GM18907 (cell line): ENCODE measurements around the gene COIL.

Source experiments
- ATAC-seq: cut with Tn5 transposase; IDR thresholded peaks from one replicate; pipeline ENCODE4 v1.9.1; 2021; ENCODE audit warnings: mild to moderate bottlenecking, moderate library complexity; ENCODE audit not compliant: unreplicated experiment

Gene COIL

DNA sequence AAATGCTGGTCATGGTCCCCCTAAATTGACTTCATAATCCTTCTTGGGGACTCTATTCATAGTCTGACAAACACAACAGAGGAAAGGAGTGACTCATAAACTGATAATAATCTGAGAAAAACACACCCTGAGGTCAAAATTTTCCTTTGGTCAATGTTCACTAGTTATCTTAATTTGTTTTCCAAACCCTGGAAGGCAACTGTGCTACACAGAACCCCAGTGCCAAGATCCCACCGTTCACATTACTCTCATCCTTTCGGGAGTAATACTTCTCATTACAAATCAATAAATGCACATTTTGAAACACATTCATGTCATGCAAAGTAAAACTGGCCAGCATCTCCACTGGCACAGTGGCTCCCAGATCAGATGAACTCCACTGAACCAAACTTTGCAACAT, 23.2 kb downstream of the COIL start:
- ATAC-seq, result no peak

DNA sequence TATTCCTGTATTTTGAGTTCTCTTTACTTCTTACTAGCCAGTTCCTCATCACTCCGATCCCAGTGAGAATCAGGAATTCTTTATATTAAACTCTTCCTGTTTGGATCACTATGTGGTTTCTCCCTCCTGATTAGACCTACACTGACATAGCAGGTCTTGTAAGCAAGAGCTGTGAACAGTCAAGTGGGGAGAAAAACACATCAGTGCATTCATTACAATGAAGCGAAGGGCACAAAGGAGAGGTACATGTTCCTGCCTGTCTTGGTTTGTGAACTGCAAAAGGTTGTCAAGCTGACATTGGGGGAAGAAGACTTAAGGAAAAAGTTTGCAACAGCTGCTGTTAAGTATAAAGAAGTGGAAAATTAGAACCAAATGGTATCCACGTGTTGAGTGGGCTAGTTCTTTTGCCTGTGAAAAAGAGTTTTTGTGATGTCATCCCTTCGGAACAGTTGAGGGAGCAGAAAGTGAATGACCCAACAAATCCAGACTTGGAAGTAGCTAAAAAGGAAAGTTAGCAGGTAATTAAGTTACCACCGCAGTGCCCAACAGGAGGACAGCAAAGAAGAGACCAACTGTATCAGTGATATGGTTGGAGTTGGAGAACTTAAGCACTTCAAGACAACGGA, 24.0 kb downstream of the COIL start:
- no peak for ATAC-seq

DNA sequence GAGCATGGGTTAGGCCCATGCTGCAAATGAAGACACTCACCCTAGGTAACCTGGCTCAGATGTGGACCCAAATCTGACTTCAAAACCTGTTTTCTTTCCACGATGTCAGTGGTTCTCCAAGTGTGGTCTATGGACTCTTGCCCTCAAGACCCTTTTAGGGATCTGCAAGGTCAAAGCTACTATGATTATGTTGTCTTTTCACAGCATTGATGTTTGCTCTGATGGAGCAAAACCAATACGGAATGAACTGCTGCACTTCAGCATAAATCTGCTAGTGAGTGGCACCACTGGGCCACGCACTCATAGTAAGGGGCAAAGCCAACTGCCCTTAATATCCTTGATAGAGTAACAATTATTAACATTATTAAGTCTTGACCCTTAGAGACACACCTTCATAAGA, 25.4 kb downstream of the COIL start:
- ATAC-seq, result no peak

DNA sequence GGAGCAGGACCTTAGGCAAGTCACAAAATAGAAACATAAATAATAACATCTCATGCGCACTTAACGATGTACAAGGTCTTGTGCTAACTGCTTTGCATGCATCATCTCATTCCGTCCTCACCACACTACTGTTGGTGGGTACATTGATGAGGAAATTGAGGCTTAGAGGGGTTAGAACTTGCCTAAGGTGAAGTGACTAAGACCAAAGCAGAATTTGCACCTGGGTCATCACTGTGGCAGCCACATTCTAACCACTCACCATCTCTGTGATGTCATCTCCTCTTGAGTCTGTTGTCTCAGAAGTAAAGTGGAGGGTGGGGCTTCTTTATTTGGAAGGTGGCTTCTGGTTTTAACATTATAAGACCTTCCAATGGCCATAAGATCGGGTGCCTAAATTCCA, 26.6 kb downstream of the COIL start:
- ATAC-seq, result no peak

DNA sequence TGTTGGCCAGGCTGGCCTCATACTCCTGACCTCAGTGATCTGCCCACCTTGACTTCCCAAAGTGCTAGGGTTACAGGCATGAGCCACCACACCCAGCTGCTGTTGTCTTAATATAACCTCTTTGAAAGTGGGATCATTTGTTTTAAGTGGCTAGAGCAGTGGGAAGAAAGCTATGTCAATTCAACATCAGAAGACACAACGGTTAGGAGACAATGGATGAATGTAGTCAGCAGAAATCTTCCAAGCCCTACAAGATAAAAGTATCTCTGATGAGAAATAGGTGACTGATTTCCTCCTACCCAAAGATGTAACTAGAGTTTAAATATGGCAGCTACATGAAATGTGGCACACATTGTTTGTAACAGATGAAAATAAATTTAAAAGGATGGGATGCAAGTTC, 27.0 kb downstream of the COIL start:
- ATAC-seq, result no peak

DNA sequence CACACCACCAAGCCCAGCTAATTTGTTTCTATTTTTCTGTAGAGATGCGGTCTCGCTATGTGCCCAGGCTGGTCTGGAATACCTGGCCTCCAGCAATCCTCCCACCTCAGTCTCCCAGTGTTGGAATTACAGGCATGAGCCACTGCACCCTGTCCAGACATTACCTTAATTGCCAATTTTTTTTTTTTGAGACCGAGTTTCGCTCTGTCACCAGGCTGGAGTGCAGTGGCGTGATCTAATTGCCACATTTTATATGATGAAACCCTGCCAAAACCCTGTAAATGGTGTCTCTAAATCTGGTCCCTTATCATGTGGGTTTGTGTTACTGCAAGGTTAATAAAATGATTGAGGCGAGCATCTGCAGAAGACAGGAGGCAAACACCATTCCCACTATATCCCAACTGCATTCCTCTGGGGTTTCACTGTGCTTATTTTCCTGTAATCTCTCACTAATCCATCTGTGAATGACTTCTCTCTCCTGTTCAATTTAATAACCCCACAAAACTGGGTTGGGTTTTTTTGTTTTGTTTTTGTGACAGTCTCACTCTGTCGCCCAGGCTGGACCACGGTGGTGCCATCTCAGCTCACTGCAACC, 27.6 kb downstream of the COIL start:
- no peak for ATAC-seq

DNA sequence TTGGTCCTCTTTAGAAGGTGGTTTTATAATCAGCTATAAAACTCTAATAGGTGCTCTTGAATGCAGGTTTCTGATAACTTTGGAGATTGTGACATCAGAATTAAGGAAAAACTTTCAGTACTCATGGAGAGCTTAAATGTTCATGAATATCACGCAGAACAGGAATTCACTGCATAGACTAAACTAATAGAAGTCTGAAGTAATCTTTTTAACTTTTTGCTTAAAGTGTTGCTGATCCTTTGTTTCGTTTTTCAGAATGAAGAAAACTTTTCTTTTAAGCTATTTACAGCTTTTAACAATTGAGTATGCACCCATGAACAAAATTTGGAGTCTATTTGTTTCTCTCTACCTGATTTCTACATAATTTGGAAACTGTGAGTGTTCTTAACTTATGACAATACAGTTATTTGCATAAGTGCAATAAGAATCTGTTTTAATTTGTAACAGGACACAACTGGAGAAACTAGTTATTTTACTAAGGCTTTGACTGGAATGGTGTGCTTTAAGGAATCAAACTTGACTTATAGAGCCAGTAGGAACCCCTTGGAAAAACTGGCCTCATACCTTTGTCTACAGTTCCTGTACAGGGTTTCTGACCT, 30.0 kb downstream of the COIL start:
- no peak for ATAC-seq

DNA sequence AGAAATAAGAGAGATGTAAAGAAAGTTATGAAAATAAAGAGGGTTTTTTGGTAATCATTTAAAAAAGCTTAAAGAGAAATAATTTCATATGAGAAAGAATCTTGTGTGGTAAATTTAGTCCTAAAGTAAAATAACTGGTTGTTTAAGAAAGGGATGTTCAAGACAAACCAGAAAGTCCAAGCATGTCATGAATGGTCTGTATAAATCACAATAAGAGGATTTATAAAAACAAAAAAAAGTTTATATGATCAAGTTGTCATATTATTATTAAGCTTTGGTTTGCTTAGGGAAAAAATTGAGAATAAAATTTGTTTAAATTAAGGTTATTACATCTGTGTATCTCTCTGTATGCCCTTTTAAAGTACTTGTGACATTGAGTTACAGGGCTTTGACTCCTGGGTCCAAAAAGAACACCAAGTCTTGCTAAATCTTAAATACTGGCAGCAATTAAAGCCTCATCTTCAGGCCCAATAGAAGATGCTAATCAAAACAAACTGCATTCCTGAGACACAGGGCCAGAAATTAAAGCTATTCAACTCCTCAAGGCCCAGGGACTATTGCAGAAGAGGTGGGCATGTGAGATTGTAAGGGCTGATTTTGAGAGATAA, 31.4 kb downstream of the COIL start:
- ATAC-seq, result no peak

DNA sequence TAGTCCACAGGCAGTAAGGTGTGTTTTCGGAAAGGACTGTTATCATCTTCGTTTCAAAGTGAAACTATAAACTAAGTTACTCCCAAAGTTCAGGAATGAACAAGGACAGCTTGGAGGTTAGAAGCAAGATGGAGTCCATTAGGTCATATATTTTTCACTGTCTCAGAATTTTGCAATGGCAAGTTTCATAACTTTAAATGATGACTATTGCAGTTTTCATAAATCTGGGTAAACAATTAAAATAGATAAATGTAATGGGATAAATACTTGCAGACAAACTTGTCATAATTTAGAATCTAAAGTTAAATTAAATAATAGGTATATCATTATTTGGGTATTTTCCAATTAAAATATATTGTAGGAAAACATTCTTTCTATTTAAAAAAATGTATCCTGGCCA, 32.3 kb downstream of the COIL start:
- no peak for ATAC-seq

DNA sequence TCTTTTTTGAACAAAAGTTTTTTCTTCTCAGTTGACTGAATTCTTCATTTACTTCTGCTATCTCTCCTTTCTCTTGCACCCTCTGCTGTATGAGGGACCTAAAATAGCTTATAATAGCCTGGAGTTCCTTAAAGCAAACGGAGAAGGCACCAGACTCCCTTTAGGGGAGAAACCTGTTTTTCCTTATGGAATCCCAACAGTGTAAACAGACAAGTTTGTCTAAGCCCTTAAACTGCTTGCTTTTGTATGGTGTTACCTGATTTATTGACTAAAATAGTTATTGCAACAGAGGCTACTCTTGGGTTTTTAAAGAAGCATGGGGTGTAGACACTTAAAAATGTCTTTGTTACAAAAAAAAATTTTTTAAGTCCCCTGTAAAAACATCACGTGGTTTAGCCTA, 34.1 kb downstream of the COIL start:
- no peak for ATAC-seq

DNA sequence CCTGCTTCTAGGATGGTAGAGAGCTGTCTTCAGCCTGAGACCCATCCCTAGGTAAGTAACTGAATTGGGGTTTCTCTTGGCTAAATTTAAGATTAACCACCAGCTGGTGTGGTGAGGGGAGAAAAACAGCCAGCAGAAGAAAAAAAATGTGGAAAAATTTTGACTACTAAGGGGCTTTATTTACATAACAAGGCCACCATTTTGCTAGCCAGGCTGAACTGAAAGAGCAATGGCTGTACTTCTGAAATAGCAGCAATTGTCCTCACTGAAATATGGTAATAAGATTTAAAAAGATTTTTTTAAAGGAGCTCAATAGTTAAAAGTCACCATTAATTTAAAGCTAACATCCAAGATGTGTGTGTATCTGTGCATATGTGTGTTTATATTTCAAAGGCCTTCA, 34.6 kb downstream of the COIL start:
- ATAC-seq, result no peak

DNA sequence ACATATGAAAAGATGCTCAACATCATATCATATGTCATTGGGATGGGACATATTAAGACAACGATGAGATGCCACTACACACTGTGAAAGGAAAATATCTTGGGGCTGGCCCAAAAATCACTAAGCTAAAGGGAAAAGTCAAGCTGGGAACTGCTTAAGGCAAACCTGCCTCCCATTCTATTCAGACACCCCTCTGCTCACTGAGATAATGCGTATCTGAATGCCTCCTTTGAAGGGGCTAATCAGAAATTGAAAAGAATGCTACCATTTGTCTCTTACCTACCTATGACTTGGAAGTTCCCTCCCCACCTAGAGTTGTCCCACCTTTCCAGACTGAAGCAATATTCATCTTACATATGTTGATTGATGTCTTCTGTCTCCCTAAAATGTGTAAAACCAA, 35.8 kb downstream of the COIL start:
- ATAC-seq, result no peak

DNA sequence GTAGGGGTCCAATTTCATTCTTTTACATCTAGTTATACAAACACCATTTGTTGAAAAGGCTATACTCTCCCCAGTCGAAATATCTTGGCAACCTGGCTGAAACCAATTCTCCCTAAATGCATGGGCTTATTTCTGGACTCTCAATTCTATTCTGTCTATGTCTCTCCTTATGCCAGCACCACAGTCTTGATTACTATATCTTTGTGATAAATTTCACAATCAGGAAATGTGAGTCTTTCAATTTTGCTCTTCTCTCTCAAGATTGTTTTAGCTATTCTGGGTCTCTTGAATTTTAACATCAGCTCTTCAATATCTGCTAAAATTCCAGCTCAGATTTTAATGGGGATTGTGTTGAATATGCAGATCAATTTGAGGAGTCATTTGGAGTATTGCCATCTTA, 41.1 kb downstream of the COIL start:
- ATAC-seq, result no peak

DNA sequence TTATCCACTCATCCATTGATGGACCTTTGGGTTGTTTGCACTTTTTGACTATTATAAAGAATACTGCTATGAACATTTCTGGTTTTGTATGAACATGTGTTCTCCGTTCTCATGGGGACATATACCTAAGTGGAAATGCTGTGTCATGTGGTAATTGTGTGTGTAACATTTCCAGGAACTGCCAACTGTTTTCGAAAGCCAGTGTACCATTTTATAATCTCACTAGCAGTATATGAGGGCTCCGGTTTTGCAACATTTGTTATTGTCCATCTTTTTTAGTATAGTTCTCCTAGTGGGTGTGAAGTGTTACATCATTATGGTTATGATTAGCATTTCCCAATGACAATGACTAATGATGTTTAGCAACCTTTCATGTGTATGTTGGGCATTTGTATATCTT, 41.9 kb downstream of the COIL start:
- ATAC-seq, result no peak

DNA sequence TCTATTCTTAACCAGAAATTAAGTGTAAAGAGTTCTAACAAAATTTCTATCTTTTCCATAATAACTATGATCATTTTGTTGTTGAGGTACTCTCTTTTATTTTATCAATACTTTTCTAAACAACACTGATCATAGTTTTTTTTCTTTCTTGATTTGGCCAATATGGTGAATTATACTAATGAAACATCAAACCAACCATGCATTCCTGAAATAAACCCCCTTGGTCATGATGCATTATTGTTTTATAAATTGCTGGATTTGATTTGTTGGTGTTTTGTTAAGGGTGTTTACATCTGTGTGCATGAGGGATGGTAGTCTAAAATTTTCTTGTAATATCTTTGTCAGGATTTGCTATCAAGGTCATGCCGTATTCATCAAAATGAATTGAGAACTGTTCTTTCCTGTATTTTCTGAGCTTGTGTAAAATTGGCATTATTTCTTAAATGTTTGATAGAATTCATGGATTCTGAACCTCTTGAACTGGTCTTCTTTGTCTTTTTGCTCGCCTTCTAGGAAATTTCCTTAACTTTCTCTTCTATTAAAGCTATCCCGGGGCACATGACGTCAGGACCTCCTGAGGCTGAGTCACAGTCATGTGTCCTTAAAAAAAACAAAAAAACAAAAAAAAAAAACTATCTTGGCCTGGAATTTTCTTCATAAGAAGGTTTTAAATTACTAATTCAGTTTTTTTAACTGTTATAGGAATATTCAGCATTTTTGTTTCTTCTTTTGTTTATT, 43.1 kb downstream of the COIL start:
- no peak for ATAC-seq

DNA sequence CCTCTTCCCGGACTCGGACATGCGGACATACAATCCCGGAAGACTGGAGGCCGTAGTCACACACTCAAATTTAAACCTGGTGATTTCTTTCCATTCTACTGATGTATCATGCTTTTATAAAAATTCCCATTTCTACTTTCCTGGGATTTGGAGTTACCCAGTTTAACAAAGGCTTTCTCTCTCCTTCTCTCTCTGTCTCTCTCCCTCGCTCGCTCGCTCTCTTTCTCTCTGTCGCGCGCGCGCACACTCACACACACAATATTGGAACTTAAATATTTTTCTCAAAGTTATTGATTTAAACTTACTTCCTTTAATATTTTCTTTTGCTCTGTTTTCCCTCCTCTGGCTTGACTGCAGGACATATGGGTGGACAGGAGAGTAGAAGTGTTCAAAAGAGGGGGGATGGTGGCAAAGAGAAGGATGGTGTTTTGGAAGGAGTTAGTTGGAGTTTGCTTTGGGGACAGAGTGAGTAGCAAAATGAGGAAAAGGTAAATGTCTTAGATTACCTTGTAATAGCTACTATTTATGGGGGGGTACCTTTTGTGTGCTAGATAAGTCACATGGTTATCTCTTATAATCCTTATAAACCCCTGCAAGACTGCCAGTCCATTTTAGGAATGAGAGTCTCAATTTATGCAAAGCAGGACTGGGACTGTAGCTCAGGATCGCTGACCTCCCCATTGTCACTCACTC, 46.1 kb downstream of the COIL start:
- no peak for ATAC-seq

DNA sequence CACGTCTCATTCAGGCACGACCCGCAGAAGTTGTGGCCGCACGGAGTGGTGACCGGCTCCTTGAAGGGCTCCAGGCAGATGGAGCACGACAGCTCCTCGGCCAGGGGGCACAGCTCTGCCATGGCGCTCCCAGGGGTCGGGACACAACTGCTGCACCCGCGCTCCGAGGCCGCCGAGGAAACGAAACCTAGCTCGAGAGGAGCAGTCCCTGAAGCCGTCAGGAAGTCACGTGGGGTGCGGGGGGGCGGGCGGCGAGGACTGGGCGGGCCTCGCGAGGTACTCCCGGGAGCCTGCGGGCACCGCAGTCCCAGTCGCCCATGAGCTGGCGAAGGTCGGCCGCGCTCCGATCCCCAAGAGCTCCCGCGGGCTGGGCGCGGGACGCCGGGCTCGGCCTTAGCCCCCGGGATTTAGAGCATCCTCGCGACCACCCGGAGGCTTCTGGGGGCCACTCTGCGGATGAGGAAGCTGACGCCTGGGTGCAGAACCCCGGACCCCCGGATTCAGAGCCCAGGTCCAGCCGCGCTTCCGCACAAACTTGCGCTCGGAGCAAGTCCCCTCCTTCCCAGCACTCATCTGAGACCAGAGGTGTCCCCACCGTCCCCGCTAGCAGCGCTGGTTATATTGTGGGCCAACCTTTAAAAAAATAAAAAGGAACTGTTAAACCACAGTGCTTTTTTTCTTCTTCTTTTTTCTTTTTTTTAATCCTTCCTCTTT, 46.8 kb downstream of the COIL start, which contains the start of gene TRIM25:
Gene TRIM25 (minus strand): TSS at position 183 of the 714 bp plus-strand sequence. CDS start 61 bp downstream, at position 122.
- peak; percentile 73 for ATAC-seq

DNA sequence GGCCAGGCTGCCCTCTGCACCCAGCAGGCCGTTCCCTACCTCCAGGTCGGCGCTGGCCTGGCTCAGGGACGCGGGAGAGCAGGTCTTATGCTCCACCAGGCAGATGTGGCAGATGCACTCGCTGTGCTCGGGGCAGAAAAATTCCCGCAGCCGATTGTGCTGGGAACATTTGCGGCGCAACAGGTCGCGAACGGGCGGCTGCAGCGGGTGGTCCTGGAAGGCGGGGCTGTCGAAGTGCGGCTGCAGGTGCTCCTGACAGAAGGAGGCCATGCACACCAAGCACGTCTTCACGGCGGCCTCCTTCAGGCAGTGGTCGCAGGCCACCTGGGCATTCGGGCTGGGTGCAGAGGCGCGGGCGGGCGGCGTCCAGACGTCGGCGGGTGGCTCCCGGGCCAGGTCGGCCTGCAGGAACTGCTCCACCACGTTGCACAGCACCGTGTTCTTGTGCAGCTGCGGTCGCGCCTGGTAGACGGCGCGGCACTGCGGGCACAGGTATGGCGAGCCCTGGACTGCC, 47.4 kb downstream of the COIL start:
- ATAC-seq, result peak; percentile 38

DNA sequence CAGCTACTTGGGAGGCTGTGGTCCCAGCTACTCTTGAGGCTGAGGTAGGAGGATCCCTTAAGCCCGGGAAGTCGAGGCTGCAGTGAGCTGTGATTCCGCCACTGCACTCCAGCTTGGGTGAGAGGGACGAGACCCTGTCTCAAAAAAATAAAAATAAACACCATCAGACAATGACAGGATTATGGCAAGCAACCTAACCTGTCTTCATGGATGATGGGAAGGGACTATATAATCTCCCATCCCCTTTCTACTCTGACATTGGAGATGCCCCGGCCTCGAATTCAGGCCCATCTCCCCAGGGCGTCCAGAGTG, 47.9 kb downstream of the COIL start:
- ATAC-seq, result no peak
